ENCODE results near the gene HPCAL4. TPM values are rescaled to one million over a fixed set of nuclear protein-coding genes. Genes with fewer than 3 reads are reported as not detected.

HPCAL4 gene
- total RNA-seq, 1 donor from 2014 or later = 1.1 TPM

DNA sequence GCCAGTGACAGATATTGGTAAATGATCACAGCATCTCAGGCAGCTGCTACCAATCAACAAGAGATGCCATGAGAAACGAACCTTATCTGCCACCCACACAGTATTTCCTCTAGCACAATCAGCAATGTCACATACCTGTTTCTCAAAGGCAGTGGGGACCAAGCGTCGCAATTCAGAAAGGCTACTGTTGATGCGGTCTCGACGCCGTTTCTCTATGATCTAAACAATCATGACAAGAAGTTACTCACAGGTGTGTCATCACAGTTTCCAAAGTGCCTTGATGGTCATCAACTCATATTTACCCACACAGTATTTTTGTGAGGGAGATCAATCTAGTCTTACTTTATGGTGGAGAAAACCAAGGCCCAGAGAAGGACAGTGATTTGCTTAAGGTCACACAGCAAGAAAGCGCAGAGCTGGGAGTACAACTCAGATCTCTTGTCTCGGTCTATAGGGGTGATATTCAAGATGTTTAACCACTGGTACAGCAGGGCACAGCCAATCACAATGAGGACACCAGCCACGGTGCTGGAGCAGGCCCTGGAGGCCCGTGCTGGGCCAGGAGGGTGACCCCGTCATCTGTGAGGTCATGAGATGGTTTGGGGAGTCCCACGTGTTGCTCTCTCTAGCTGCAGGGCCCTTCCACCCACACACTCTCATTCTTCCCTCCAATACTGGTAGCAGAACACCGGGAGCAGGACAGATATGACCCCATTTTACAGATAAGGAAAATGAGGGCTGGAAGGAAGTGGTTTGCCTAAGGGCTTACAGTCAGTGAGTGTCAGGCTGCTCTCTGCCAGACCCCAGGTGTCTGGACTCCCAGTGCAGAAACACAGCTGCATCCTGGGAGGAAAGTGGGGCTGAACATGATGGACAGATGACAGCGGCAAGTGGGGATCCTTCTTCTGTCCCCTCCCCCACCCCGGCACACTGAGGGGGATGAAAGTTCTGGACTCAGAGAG is 59.6 kb downstream of the HPCAL4 start:
- intact Hi-C loops (cut with micrococcal nuclease) = no loop called here

- intact Hi-C loops (cut with micrococcal nuclease) = no loop called here
Observed at GRCh38 chr1:39628807-39629350, 62.4 kb downstream of the HPCAL4 start.

Other genes starting within 250 kb of the HPCAL4 start
- not detected in 2 replicates for gene BMP8A, start 199.8 kb downstream of the HPCAL4 start, total RNA-seq
- gene PABPC4, start 114.6 kb downstream of the HPCAL4 start, total RNA-seq = 211 and 215 TPM in 2 replicates
- 0.11 and 0.14 TPM in 2 replicates for gene HEYL, start 51.8 kb downstream of the HPCAL4 start, total RNA-seq
- gene NT5C1A, start 19.3 kb downstream of the HPCAL4 start, total RNA-seq = not detected in 2 replicates
- gene PPIE, start 47.4 kb upstream of the HPCAL4 start, total RNA-seq = 63.4 and 65.6 TPM in 2 replicates
- 0.66 and 0.68 TPM in 2 replicates for gene OXCT2, start 79.9 kb upstream of the HPCAL4 start, total RNA-seq
- 0.30 and 0.52 TPM in 2 replicates for gene BMP8B, start 97.4 kb upstream of the HPCAL4 start, total RNA-seq
- 18.3 and 18.7 TPM in 2 replicates for gene TRIT1, start 192.1 kb upstream of the HPCAL4 start, total RNA-seq
- 0.05 and 0.11 TPM in 2 replicates for gene MYCL, start 210.5 kb upstream of the HPCAL4 start, total RNA-seq